Suprapubic skin (tissue), 4 donors: ENCODE measurements around the gene DNPH1. TPM values are rescaled to one million over a fixed set of nuclear protein-coding genes. Genes with fewer than 3 reads are reported as not detected.

Experiments
- DNase-seq, 2 donors: peaks; one replicate each; pipeline ENCODE4 v3.0.0-alpha.2; 2019; ENCODE audit warnings: low spot score in 2 of 2
- H3K27ac ChIP-seq: fragments of 200-600 bp; sonication (generic); one replicate; pipeline ENCODE4 v1.5.1; 2019
- H3K27me3 ChIP-seq: fragments of 200-600 bp; sonication (generic); one replicate; pipeline ENCODE4 v1.5.1; 2019
- H3K36me3 ChIP-seq: fragments of 200-600 bp; sonication (generic); one replicate; pipeline ENCODE4 v1.5.1; 2019
- H3K4me1 ChIP-seq: fragments of 200-600 bp; sonication (generic); one replicate; pipeline ENCODE4 v1.5.1; 2019
- H3K4me3 ChIP-seq: fragments of 200-600 bp; sonication (generic); one replicate; pipeline ENCODE4 v1.5.1; 2019; ENCODE audit warnings: mild to moderate bottlenecking
- H3K9me3 ChIP-seq: fragments of 200-600 bp; sonication (generic); one replicate; pipeline ENCODE4 v1.5.1; 2019
- CTCF ChIP-seq, 2 donors: fragments of 200-600 bp in 1 of 2; fragments of 450-650 bp in 1 of 2; sonication (generic) in 1 of 2; IDR thresholded peaks; one replicate each; pipeline ENCODE4 v1.5.1; 2016 to 2019; ENCODE audit warnings: antibody characterized with exemption in 2 of 2, mild to moderate bottlenecking in 1 of 2, moderate library complexity in 1 of 2
- EP300 ChIP-seq: sonication (generic); formaldehyde crosslinking; IDR thresholded peaks from one replicate; pipeline ENCODE4 v1.6.1; 2017; ENCODE audit warnings: antibody characterized with exemption
- POLR2A ChIP-seq, 2 donors: fragments of 450-650 bp; IDR thresholded peaks; one replicate each; pipeline ENCODE4 v1.6.1; 2017; ENCODE audit warnings: antibody characterized with exemption in 2 of 2, mild to moderate bottlenecking in 2 of 2, moderate library complexity in 2 of 2
- POLR2AphosphoS5 ChIP-seq, 3 donors: sonication (generic); formaldehyde crosslinking; IDR thresholded peaks; one replicate each; pipeline ENCODE4 v1.6.1; 2017; ENCODE audit warnings: antibody characterized with exemption in 3 of 3
- WGBS: methylation state at CpG from one replicate; pipeline ENCODE4 v1.1.5; 2018; 5-methylcytosine and 5-hydroxymethylcytosine counted together
- total RNA-seq, 4 donors: library from RNA; depleted of rRNA; stranded (reverse); fragments of >200 nt; gene quantifications; one replicate each; pipeline ENCODE4 v1.1.0, GENCODE V29; 2016

DNPH1 gene
- total RNA-seq, 4 donors from 2014 or later = 21.9 to 88.4 (median 74.4) TPM

GRCh38 chr6:43257367-43258145 is 28.3 kb upstream of the DNPH1 start:
- TF ChIP-seq CTCF (IDR thresholded peaks at IDR 0.05) (no peak), POLR2AphosphoS5 (IDR thresholded peaks at IDR 0.05) (no peak), POLR2A (IDR thresholded peaks at IDR 0.05) (no peak), EP300 (no peak)
- no peaks in the 10 kb centered on the region for H3K4me1 ChIP-seq
- DNase-seq = no peak
- no peak overlapping the region for H3K4me3 ChIP-seq
- WGBS = 71% methylated on average over 12 of the region's 12 CpGs
- H3K27me3 ChIP-seq = peaks cover 39% of the 10 kb centered on the region
- no peaks in the 10 kb centered on the region for H3K9me3 ChIP-seq
- H3K27ac ChIP-seq = no peak overlapping the region
- no peaks in the 10 kb centered on the region for H3K36me3 ChIP-seq

GRCh38 chr6:43256670-43257366 is 27.5 kb upstream of the DNPH1 start:
- Histone ChIP-seq H3K27me3 (peaks cover 47% of the 10 kb centered on the region), H3K4me1 (no peaks in the 10 kb centered on the region), H3K4me3 (no peak overlapping the region), H3K36me3 (no peaks in the 10 kb centered on the region), H3K27ac (no peak overlapping the region), H3K9me3 (no peaks in the 10 kb centered on the region)
- WGBS = 74% methylated on average over 7 of the region's 9 CpGs
- no peak for DNase-seq
- TF ChIP-seq POLR2AphosphoS5 (IDR thresholded peaks at IDR 0.05) = no peak
- TF ChIP-seq EP300 = no peak
- TF ChIP-seq CTCF (IDR thresholded peaks at IDR 0.05) = no peak
- no peak for TF ChIP-seq POLR2A (IDR thresholded peaks at IDR 0.05)

- 66% methylated on average over 11 of the region's 11 CpGs for WGBS
- no peak for DNase-seq
- Histone ChIP-seq H3K36me3 (no peaks in the 10 kb centered on the region), H3K4me3 (no peak overlapping the region), H3K4me1 (peaks cover 7% of the 10 kb centered on the region), H3K27ac (no peak overlapping the region), H3K9me3 (no peaks in the 10 kb centered on the region), H3K27me3 (peaks cover 58% of the 10 kb centered on the region)
- no peak for TF ChIP-seq POLR2A (IDR thresholded peaks at IDR 0.05)
- TF ChIP-seq EP300 = no peak
- no peak for TF ChIP-seq CTCF (IDR thresholded peaks at IDR 0.05)
- TF ChIP-seq POLR2AphosphoS5 (IDR thresholded peaks at IDR 0.05) = no peak
Observed at GRCh38 chr6:43255408-43256054, 26.2 kb upstream of the DNPH1 start.

GRCh38 chr6:43254846-43255245 is 25.6 kb upstream of the DNPH1 start:
- H3K4me3 ChIP-seq = no peak overlapping the region
- DNase-seq = no peak
- WGBS = 87% methylated on average over 11 of the region's 11 CpGs
- peaks cover 7% of the 10 kb centered on the region for H3K4me1 ChIP-seq
- H3K27me3 ChIP-seq = peaks cover 65% of the 10 kb centered on the region
- no peaks in the 10 kb centered on the region for H3K36me3 ChIP-seq
- no peaks in the 10 kb centered on the region for H3K9me3 ChIP-seq
- no peak overlapping the region for H3K27ac ChIP-seq
- TF ChIP-seq CTCF (IDR thresholded peaks at IDR 0.05) (no peak), POLR2A (IDR thresholded peaks at IDR 0.05) (no peak), POLR2AphosphoS5 (IDR thresholded peaks at IDR 0.05) (no peak), EP300 (no peak)
